ENCODE measurements around the gene ZNF133.
"Not testable (repeated sequence)": the region's sequence is repeated elsewhere in the genome, so short reads cannot be mapped to it uniquely, and the experiment has no call there.

The ZNF133 gene

GRCh38 chr20:18258126-18258860 is 30.0 kb upstream of the ZNF133 start:
- no peaks in the 10 kb centered on the region for H3K36me3 ChIP-seq (ENCODE audit: control insufficient read depth in 2 of 2, insufficient read depth in 2 of 2, low read length in 2 of 2)
- no peak overlapping the region for H3K4me3 ChIP-seq (ENCODE audit: low read length in 2 of 2)
- H3K4me1 ChIP-seq (ENCODE audit: control insufficient read depth in 2 of 2, insufficient read depth in 2 of 2, low read length in 2 of 2), result no peaks in the 10 kb centered on the region
- no peaks in the 10 kb centered on the region for H3K9me3 ChIP-seq (ENCODE audit: control insufficient read depth in 2 of 2, low read length in 2 of 2)
- H3K9ac ChIP-seq (ENCODE audit: low read depth in 1 of 2, low read length in 2 of 2), result no peak overlapping the region
- H3K27ac ChIP-seq (ENCODE audit: low read depth in 2 of 2, low read length in 2 of 2), result no peak overlapping the region
- H3K27me3 ChIP-seq (ENCODE audit: control insufficient read depth in 2 of 2, insufficient read depth in 2 of 2, low read length in 2 of 2), result no peaks in the 10 kb centered on the region

DNA sequence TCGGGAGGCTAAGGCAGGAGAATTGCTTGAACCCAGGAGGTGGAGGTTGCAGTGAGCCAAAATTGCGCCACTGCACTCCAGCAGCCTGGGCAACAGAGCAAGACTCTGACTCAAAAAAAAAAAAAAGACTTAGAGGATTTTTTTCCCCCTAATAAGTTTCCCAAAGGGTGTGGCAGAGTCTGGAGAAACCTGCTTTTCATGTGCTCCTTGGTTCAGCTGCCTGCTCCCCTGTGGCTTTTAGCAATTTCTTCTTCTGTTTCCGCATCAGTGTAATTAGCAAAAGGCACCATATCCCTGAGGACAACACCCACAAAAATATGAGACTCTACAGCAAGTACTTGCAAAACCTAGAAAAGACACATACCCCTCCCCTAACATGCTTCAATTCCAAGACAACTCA is 28.6 kb upstream of the ZNF133 start:
- H3K4me1 ChIP-seq (ENCODE audit: control insufficient read depth in 2 of 2, insufficient read depth in 2 of 2, low read length in 2 of 2), result no peaks in the 10 kb centered on the region
- no peak overlapping the region for H3K4me3 ChIP-seq (ENCODE audit: low read length in 2 of 2)
- H3K27me3 ChIP-seq (ENCODE audit: control insufficient read depth in 2 of 2, insufficient read depth in 2 of 2, low read length in 2 of 2), result no peaks in the 10 kb centered on the region
- H3K27ac ChIP-seq (ENCODE audit: low read depth in 2 of 2, low read length in 2 of 2), result no peak overlapping the region
- H3K9ac ChIP-seq (ENCODE audit: low read depth in 1 of 2, low read length in 2 of 2), result no peak overlapping the region
- no peaks in the 10 kb centered on the region for H3K36me3 ChIP-seq (ENCODE audit: control insufficient read depth in 2 of 2, insufficient read depth in 2 of 2, low read length in 2 of 2)
- H3K9me3 ChIP-seq (ENCODE audit: control insufficient read depth in 2 of 2, low read length in 2 of 2), result no peaks in the 10 kb centered on the region

- Histone ChIP-seq H3K4me3 (ENCODE audit: low read length in 2 of 2) (no peak overlapping the region), H3K27ac (ENCODE audit: low read depth in 2 of 2, low read length in 2 of 2) (no peak overlapping the region), H3K4me1 (ENCODE audit: control insufficient read depth in 2 of 2, insufficient read depth in 2 of 2, low read length in 2 of 2) (no peaks in the 10 kb centered on the region), H3K36me3 (ENCODE audit: control insufficient read depth in 2 of 2, insufficient read depth in 2 of 2, low read length in 2 of 2) (no peaks in the 10 kb centered on the region), H3K9ac (ENCODE audit: low read depth in 1 of 2, low read length in 2 of 2) (no peak overlapping the region), H3K27me3 (ENCODE audit: control insufficient read depth in 2 of 2, insufficient read depth in 2 of 2, low read length in 2 of 2) (no peaks in the 10 kb centered on the region), H3K9me3 (ENCODE audit: control insufficient read depth in 2 of 2, low read length in 2 of 2) (no peaks in the 10 kb centered on the region)
These were observed 24.6 kb upstream of the ZNF133 start for GRCh38 chr20:18263723-18264122.

GRCh38 chr20:18265441-18265840 is 22.9 kb upstream of the ZNF133 start:
- Histone ChIP-seq H3K4me1 (ENCODE audit: control insufficient read depth in 2 of 2, insufficient read depth in 2 of 2, low read length in 2 of 2) (no peaks in the 10 kb centered on the region), H3K36me3 (ENCODE audit: control insufficient read depth in 2 of 2, insufficient read depth in 2 of 2, low read length in 2 of 2) (no peaks in the 10 kb centered on the region), H3K9me3 (ENCODE audit: control insufficient read depth in 2 of 2, low read length in 2 of 2) (no peaks in the 10 kb centered on the region), H3K27me3 (ENCODE audit: control insufficient read depth in 2 of 2, insufficient read depth in 2 of 2, low read length in 2 of 2) (no peaks in the 10 kb centered on the region), H3K27ac (ENCODE audit: low read depth in 2 of 2, low read length in 2 of 2) (no peak overlapping the region), H3K9ac (ENCODE audit: low read depth in 1 of 2, low read length in 2 of 2) (no peak overlapping the region), H3K4me3 (ENCODE audit: low read length in 2 of 2) (no peak overlapping the region)

GRCh38 chr20:18266282-18266681 is 22.0 kb upstream of the ZNF133 start:
- no peaks in the 10 kb centered on the region for H3K4me1 ChIP-seq (ENCODE audit: control insufficient read depth in 2 of 2, insufficient read depth in 2 of 2, low read length in 2 of 2)
- no peak overlapping the region for H3K4me3 ChIP-seq (ENCODE audit: low read length in 2 of 2)
- no peaks in the 10 kb centered on the region for H3K36me3 ChIP-seq (ENCODE audit: control insufficient read depth in 2 of 2, insufficient read depth in 2 of 2, low read length in 2 of 2)
- no peak overlapping the region for H3K27ac ChIP-seq (ENCODE audit: low read depth in 2 of 2, low read length in 2 of 2)
- no peak overlapping the region for H3K9ac ChIP-seq (ENCODE audit: low read depth in 1 of 2, low read length in 2 of 2)
- no peaks in the 10 kb centered on the region for H3K9me3 ChIP-seq (ENCODE audit: control insufficient read depth in 2 of 2, low read length in 2 of 2)
- no peaks in the 10 kb centered on the region for H3K27me3 ChIP-seq (ENCODE audit: control insufficient read depth in 2 of 2, insufficient read depth in 2 of 2, low read length in 2 of 2)

GRCh38 chr20:18267815-18268214 is 20.5 kb upstream of the ZNF133 start:
- Histone ChIP-seq H3K27me3 (ENCODE audit: control insufficient read depth in 2 of 2, insufficient read depth in 2 of 2, low read length in 2 of 2) (no peaks in the 10 kb centered on the region), H3K9ac (ENCODE audit: low read depth in 1 of 2, low read length in 2 of 2) (no peak overlapping the region), H3K27ac (ENCODE audit: low read depth in 2 of 2, low read length in 2 of 2) (no peak overlapping the region), H3K4me3 (ENCODE audit: low read length in 2 of 2) (no peak overlapping the region), H3K36me3 (ENCODE audit: control insufficient read depth in 2 of 2, insufficient read depth in 2 of 2, low read length in 2 of 2) (no peaks in the 10 kb centered on the region), H3K9me3 (ENCODE audit: control insufficient read depth in 2 of 2, low read length in 2 of 2) (no peaks in the 10 kb centered on the region), H3K4me1 (ENCODE audit: control insufficient read depth in 2 of 2, insufficient read depth in 2 of 2, low read length in 2 of 2) (no peaks in the 10 kb centered on the region)

DNA sequence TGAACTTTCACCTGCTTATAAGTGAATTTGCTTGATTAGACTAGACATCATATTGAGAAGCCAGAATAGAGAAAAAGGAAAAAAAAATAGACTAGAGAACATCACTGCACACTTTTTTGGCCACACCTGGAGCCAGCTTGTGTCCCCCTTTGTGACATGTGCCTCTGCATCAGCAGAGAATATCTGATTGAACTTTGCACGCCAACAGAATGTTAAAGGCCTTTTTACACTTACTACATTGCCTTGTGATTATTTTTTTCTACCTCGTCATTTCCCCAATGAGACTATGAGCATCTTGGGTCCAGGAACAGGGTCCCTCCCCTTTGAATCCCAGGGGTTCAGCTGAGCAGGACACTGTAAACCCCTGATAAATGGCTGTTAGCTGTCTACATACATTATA is 17.2 kb upstream of the ZNF133 start:
- Histone ChIP-seq H3K4me1 (ENCODE audit: control insufficient read depth in 2 of 2, insufficient read depth in 2 of 2, low read length in 2 of 2) (no peaks in the 10 kb centered on the region), H3K9me3 (ENCODE audit: control insufficient read depth in 2 of 2, low read length in 2 of 2) (no peaks in the 10 kb centered on the region), H3K9ac (ENCODE audit: low read depth in 1 of 2, low read length in 2 of 2) (no peak overlapping the region), H3K27ac (ENCODE audit: low read depth in 2 of 2, low read length in 2 of 2) (no peak overlapping the region), H3K4me3 (ENCODE audit: low read length in 2 of 2) (no peak overlapping the region), H3K36me3 (ENCODE audit: control insufficient read depth in 2 of 2, insufficient read depth in 2 of 2, low read length in 2 of 2) (no peaks in the 10 kb centered on the region), H3K27me3 (ENCODE audit: control insufficient read depth in 2 of 2, insufficient read depth in 2 of 2, low read length in 2 of 2) (no peaks in the 10 kb centered on the region)

- Histone ChIP-seq H3K4me1 (ENCODE audit: control insufficient read depth in 2 of 2, insufficient read depth in 2 of 2, low read length in 2 of 2) (no peaks in the 10 kb centered on the region), H3K9ac (ENCODE audit: low read depth in 1 of 2, low read length in 2 of 2) (no peak overlapping the region), H3K4me3 (ENCODE audit: low read length in 2 of 2) (no peak overlapping the region), H3K27me3 (ENCODE audit: control insufficient read depth in 2 of 2, insufficient read depth in 2 of 2, low read length in 2 of 2) (no peaks in the 10 kb centered on the region), H3K9me3 (ENCODE audit: control insufficient read depth in 2 of 2, low read length in 2 of 2) (no peaks in the 10 kb centered on the region), H3K36me3 (ENCODE audit: control insufficient read depth in 2 of 2, insufficient read depth in 2 of 2, low read length in 2 of 2) (no peaks in the 10 kb centered on the region), H3K27ac (ENCODE audit: low read depth in 2 of 2, low read length in 2 of 2) (no peak overlapping the region)
These were observed 15.9 kb upstream of the ZNF133 start for GRCh38 chr20:18272451-18272850.

GRCh38 chr20:18273738-18274137 is 14.6 kb upstream of the ZNF133 start:
- Histone ChIP-seq H3K27me3 (ENCODE audit: control insufficient read depth in 2 of 2, insufficient read depth in 2 of 2, low read length in 2 of 2) (no peaks in the 10 kb centered on the region), H3K4me1 (ENCODE audit: control insufficient read depth in 2 of 2, insufficient read depth in 2 of 2, low read length in 2 of 2) (no peaks in the 10 kb centered on the region), H3K36me3 (ENCODE audit: control insufficient read depth in 2 of 2, insufficient read depth in 2 of 2, low read length in 2 of 2) (no peaks in the 10 kb centered on the region), H3K9me3 (ENCODE audit: control insufficient read depth in 2 of 2, low read length in 2 of 2) (no peaks in the 10 kb centered on the region), H3K9ac (ENCODE audit: low read depth in 1 of 2, low read length in 2 of 2) (no peak overlapping the region), H3K27ac (ENCODE audit: low read depth in 2 of 2, low read length in 2 of 2) (no peak overlapping the region), H3K4me3 (ENCODE audit: low read length in 2 of 2) (no peak overlapping the region)

DNA sequence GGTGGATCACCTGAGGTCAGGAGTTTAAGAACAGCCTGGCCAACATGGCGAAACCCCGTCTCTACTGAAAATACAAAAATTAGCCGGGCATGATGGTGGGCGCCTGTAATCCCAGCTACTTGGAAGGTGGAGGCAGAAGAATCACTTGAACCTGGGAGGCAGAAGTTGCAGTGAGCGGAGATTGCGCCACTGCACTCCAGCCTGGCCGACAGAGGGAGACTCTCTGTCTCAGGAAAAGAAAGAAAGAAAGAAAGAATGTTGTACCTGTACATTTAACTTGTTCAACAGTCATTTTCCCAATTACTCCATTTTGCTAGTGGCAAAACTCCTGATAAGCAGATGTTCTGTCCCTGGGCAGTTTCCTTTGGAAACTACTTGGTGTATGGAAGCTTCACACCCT is 12.4 kb upstream of the ZNF133 start:
- H3K9ac ChIP-seq (ENCODE audit: low read depth in 1 of 2, low read length in 2 of 2); H3K27me3 ChIP-seq (ENCODE audit: control insufficient read depth in 2 of 2, insufficient read depth in 2 of 2, low read length in 2 of 2): not testable (repeated sequence)

DNA sequence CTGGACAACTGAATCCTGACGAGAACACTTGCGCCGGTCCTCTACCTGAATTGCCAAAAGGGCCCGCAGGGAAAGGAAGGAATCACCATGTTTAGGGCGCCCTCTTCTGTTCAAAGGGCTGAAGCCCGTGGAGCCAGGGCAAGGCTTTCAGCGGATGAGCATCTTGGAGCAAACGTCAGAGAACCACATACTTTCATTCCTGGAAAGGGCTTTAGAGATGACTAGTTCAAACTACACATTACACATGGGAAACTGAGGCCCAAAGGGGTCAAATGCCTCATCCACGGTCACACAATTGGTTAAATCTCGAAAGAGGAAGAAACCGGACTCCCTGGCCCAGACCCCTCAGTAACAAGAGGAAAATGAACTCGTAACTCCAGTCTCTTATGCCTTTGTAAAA is 11.5 kb upstream of the ZNF133 start:
- Histone ChIP-seq H3K27ac (ENCODE audit: low read depth in 2 of 2, low read length in 2 of 2) (no peak overlapping the region), H3K9ac (ENCODE audit: low read depth in 1 of 2, low read length in 2 of 2) (no peak overlapping the region), H3K27me3 (ENCODE audit: control insufficient read depth in 2 of 2, insufficient read depth in 2 of 2, low read length in 2 of 2) (peaks cover 9 to 10% of the 10 kb centered on the region in 2 donors), H3K36me3 (ENCODE audit: control insufficient read depth in 2 of 2, insufficient read depth in 2 of 2, low read length in 2 of 2) (no peaks in the 10 kb centered on the region), H3K4me3 (ENCODE audit: low read length in 2 of 2) (no peak overlapping the region), H3K9me3 (ENCODE audit: control insufficient read depth in 2 of 2, low read length in 2 of 2) (no peaks in the 10 kb centered on the region), H3K4me1 (ENCODE audit: control insufficient read depth in 2 of 2, insufficient read depth in 2 of 2, low read length in 2 of 2) (no peaks in the 10 kb centered on the region)

More for the DNA sequence above, 12.4 kb upstream of the ZNF133 start:
- not testable (repeated sequence) for H3K27ac ChIP-seq (ENCODE audit: low read depth in 2 of 2, low read length in 2 of 2); H3K4me1 ChIP-seq (ENCODE audit: control insufficient read depth in 2 of 2, insufficient read depth in 2 of 2, low read length in 2 of 2); H3K4me3 ChIP-seq (ENCODE audit: low read length in 2 of 2); H3K36me3 ChIP-seq (ENCODE audit: control insufficient read depth in 2 of 2, insufficient read depth in 2 of 2, low read length in 2 of 2); H3K9me3 ChIP-seq (ENCODE audit: control insufficient read depth in 2 of 2, low read length in 2 of 2)
